Measurements from ENCODE around the gene SARS2.

DNA sequence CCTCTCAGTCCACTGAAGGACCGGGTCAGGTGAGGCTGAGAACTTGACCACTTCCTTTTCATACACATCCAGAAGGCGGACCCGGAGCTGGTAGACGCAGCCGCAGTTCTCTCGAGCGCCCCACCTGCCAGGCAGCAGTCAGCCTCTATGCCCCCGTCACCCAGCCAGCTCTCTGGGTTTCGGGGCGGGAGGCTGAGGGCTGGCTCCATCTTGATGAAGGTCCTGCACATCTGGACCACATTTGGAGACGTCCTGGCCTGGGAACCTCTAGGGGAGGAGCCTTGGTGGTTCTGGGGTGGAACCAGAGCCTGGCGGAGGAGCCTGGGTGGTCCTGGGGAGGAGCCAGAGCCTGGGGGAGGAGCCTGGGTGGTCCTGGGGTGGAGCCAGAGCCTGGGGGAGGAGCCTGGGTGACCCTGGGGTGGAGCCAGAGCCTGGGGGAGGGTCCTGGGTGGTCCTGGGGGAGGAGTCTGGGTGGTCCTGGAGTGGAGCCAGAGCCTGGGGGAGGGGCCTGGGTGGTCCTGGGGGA, 14.5 kb upstream of the SARS2 start:
- TF ChIP-seq POLR2A (IDR thresholded peaks at IDR 0.05; ENCODE audit: low read depth, low read length) (no peak), POLR2AphosphoS5 (IDR thresholded peaks at IDR 0.05; ENCODE audit: low read depth, low read length) (no peak)
